Osteoblast (primary cell): ENCODE data around the gene STRA8. TPM values are rescaled to one million over a fixed set of nuclear protein-coding genes. Genes with fewer than 3 reads are reported as not detected.
"Not testable (repeated sequence)": the region's sequence is repeated elsewhere in the genome, so short reads cannot be mapped to it uniquely, and the experiment has no call there.

Experiments
- DNase-seq: peaks from one replicate; pipeline ENCODE4 v3.0.0; 2011; ENCODE audit warnings: low spot score, mixed read lengths; ENCODE audit not compliant: insufficient read length; ENCODE audit errors: missing footprints
- H2AFZ ChIP-seq: 2 replicates; pipeline ENCODE4 v1.6.0; 2011; ENCODE audit warnings: mild to moderate bottlenecking, low read length
- H3K27ac ChIP-seq: 2 replicates; pipeline ENCODE4 v1.5.1; 2011; ENCODE audit warnings: mild to moderate bottlenecking, low read depth, low read length, moderate library complexity
- H3K27me3 ChIP-seq: 2 replicates; pipeline ENCODE4 v1.6.0; 2012; ENCODE audit warnings: mild to moderate bottlenecking, control low read depth, inconsistent platforms, low read length, moderate library complexity; ENCODE audit not compliant: insufficient read depth
- H3K36me3 ChIP-seq: 2 replicates; pipeline ENCODE4 v1.5.1; 2011; ENCODE audit warnings: mild to moderate bottlenecking, low read length, control low read depth, moderate library complexity; ENCODE audit not compliant: insufficient read depth
- H3K4me1 ChIP-seq: 2 replicates; pipeline ENCODE4 v1.5.1; 2011; ENCODE audit warnings: mild to moderate bottlenecking, low read length, control low read depth, moderate library complexity; ENCODE audit not compliant: insufficient read depth
- H3K4me2 ChIP-seq: 2 replicates; pipeline ENCODE4 v1.6.0; 2011; ENCODE audit warnings: mild to moderate bottlenecking, low read length; ENCODE audit not compliant: insufficient read depth
- H3K4me3 ChIP-seq: fragments of 200-600 bp; sonication (generic); 3 replicates; pipeline ENCODE4 v1.5.1; 2012; ENCODE audit warnings: mild to moderate bottlenecking, low read length, inconsistent platforms; ENCODE audit not compliant: insufficient read depth
- H3K79me2 ChIP-seq: 2 replicates; pipeline ENCODE4 v1.6.0; 2012; ENCODE audit warnings: mild to moderate bottlenecking, low read length, control low read depth, inconsistent platforms; ENCODE audit not compliant: insufficient read depth
- H3K9me3 ChIP-seq: 2 replicates; pipeline ENCODE4 v1.5.1; 2011; ENCODE audit warnings: low read depth, low read length, control low read depth
- H4K20me1 ChIP-seq: 2 replicates; pipeline ENCODE4 v1.6.0; 2012; ENCODE audit warnings: mild to moderate bottlenecking, low read length, control low read depth; ENCODE audit not compliant: insufficient read depth
- CTCF ChIP-seq: IDR thresholded peaks from 2 replicates; pipeline ENCODE4 v1.5.1; 2011; ENCODE audit warnings: mild to moderate bottlenecking, low read depth, low read length, moderate library complexity; ENCODE audit errors: extremely low read depth
- total RNA-seq: library from RNA; depleted of rRNA; stranded (reverse); fragments of >200 nt; gene quantifications from 2 replicates; pipeline ENCODE4 v1.2.3, GENCODE V29; 2012

STRA8 gene
- total RNA-seq, 1 donor, result not detected

GRCh38 chr7:135224027-135224426 is 9.6 kb upstream of the STRA8 start:
- H3K27me3 ChIP-seq, result peaks cover 10% of the 10 kb centered on the region
- DNase-seq, result no peak
- no peaks in the 10 kb centered on the region for H3K4me1 ChIP-seq
- TF ChIP-seq CTCF, result no peak
- no peak overlapping the region for H3K27ac ChIP-seq
- H3K9me3 ChIP-seq, result no peaks in the 10 kb centered on the region
- no peaks in the 10 kb centered on the region for H4K20me1 ChIP-seq
- H3K79me2 ChIP-seq, result no peaks in the 10 kb centered on the region
- no peaks in the 10 kb centered on the region for H3K36me3 ChIP-seq
- no peak overlapping the region for H2AFZ ChIP-seq
- H3K4me2 ChIP-seq, result no peak overlapping the region
- H3K4me3 ChIP-seq, result no peak overlapping the region

GRCh38 chr7:135231686-135232085 is 2.0 kb upstream of the STRA8 start:
- no peaks in the 10 kb centered on the region for H3K4me1 ChIP-seq
- H3K9me3 ChIP-seq, result no peaks in the 10 kb centered on the region
- no peaks in the 10 kb centered on the region for H3K27me3 ChIP-seq
- no peaks in the 10 kb centered on the region for H4K20me1 ChIP-seq
- H3K4me3 ChIP-seq, result no peak overlapping the region
- H3K4me2 ChIP-seq, result no peak overlapping the region
- no peak overlapping the region for H3K27ac ChIP-seq
- H2AFZ ChIP-seq, result no peak overlapping the region
- no peak for DNase-seq
- no peaks in the 10 kb centered on the region for H3K36me3 ChIP-seq
- no peaks in the 10 kb centered on the region for H3K79me2 ChIP-seq
- TF ChIP-seq CTCF, result no peak

GRCh38 chr7:135232087-135232486 is 1.6 kb upstream of the STRA8 start:
- Histone ChIP-seq H3K4me1 (no peaks in the 10 kb centered on the region), H3K9me3 (no peaks in the 10 kb centered on the region), H3K27ac (no peak overlapping the region), H2AFZ (no peak overlapping the region), H3K36me3 (no peaks in the 10 kb centered on the region), H3K4me3 (no peak overlapping the region), H4K20me1 (no peaks in the 10 kb centered on the region), H3K4me2 (no peak overlapping the region), H3K27me3 (no peaks in the 10 kb centered on the region), H3K79me2 (no peaks in the 10 kb centered on the region)
- no peak for TF ChIP-seq CTCF
- no peak for DNase-seq

DNA sequence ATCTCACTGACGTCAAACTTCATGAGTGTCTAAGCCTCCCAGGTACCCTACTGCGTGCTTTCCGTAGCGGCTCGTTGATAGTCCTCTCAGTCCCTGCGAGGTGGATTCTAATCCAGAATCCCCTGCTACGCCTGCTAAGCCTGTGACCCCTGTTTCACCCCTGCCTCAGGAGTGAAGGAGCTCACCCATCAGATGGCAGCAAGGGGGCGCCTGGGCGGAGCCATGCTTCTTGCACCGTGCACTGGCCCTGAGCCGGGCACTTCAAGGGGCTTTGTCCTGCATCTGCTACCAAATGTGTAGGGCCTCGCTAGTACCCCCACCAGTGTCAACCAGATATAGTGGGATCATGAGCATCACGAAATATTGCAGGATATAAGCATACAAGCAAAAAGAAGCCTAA is 918 bp upstream of the STRA8 start:
- H3K4me2 ChIP-seq, result no peak overlapping the region
- H2AFZ ChIP-seq, result no peak overlapping the region
- no peaks in the 10 kb centered on the region for H3K4me1 ChIP-seq
- no peak for DNase-seq
- no peaks in the 10 kb centered on the region for H3K79me2 ChIP-seq
- H3K9me3 ChIP-seq, result no peaks in the 10 kb centered on the region
- H4K20me1 ChIP-seq, result no peaks in the 10 kb centered on the region
- H3K36me3 ChIP-seq, result no peaks in the 10 kb centered on the region
- no peak overlapping the region for H3K27ac ChIP-seq
- no peaks in the 10 kb centered on the region for H3K27me3 ChIP-seq
- TF ChIP-seq CTCF, result peak; percentile 19
- no peak overlapping the region for H3K4me3 ChIP-seq

- H2AFZ ChIP-seq, H3K27ac ChIP-seq, H3K36me3 ChIP-seq, H3K4me2 ChIP-seq, H3K79me2 ChIP-seq, DNase-seq, H3K9me3 ChIP-seq, H3K27me3 ChIP-seq, H3K4me3 ChIP-seq, H3K4me1 ChIP-seq, H4K20me1 ChIP-seq: not testable (repeated sequence)
Observed at GRCh38 chr7:135234095-135234494, 457 bp downstream of the STRA8 start.
